ENCODE data around the gene APLP1.
"Not testable (repeated sequence)": the region's sequence is repeated elsewhere in the genome, so short reads cannot be mapped to it uniquely, and the experiment has no call there.

The APLP1 gene
- total RNA-seq, result 0 to 0.15 (median 0.04) reads per million in 4 donors

GRCh38 chr19:35868172-35868822, at the start of gene APLP1:
APLP1 (plus strand) TSS chr19:35868574; CDS start chr19:35868637, 63 bp downstream.
- peak; percentile 28 to 61 (median 44) for DNase-seq

- no peak for DNase-seq
These were observed 45.8 kb upstream of the APLP1 start for GRCh38 chr19:35822579-35822978.

GRCh38 chr19:35824150-35824549, 44.2 kb upstream of the APLP1 start:
- DNase-seq, result no peak

GRCh38 chr19:35828692-35829301, 39.6 kb upstream of the APLP1 start:
- DNase-seq, result peak in 2 of 5 donors; percentile 27 to 47

- DNase-seq, result no peak
These were observed 37.4 kb upstream of the APLP1 start for GRCh38 chr19:35830986-35831385.

GRCh38 chr19:35832054-35832453, 36.3 kb upstream of the APLP1 start:
- DNase-seq, result no peak

- no peak for DNase-seq
These were observed 34.4 kb upstream of the APLP1 start for GRCh38 chr19:35833972-35834371.

GRCh38 chr19:35836096-35836495, 32.3 kb upstream of the APLP1 start:
- not testable (repeated sequence) for DNase-seq

GRCh38 chr19:35841961-35842595, 26.3 kb upstream of the APLP1 start:
- DNase-seq, result no peak

- no peak for DNase-seq
These were observed 25.6 kb upstream of the APLP1 start for GRCh38 chr19:35842666-35843272.

- DNase-seq, result no peak
These were observed 24.5 kb upstream of the APLP1 start for GRCh38 chr19:35843676-35844481.

- DNase-seq, result no peak
These were observed 23.7 kb upstream of the APLP1 start for GRCh38 chr19:35844482-35845214.

GRCh38 chr19:35845215-35846037, 22.9 kb upstream of the APLP1 start:
- DNase-seq, result no peak

- no peak for DNase-seq
These were observed 22.2 kb upstream of the APLP1 start for GRCh38 chr19:35846038-35846668.

GRCh38 chr19:35847911-35848310, 20.5 kb upstream of the APLP1 start:
- no peak for DNase-seq

GRCh38 chr19:35848486-35848885, 19.9 kb upstream of the APLP1 start:
- DNase-seq, result no peak

- no peak for DNase-seq
These were observed 19.4 kb upstream of the APLP1 start for GRCh38 chr19:35848919-35849505.

- DNase-seq, result no peak
These were observed 17.0 kb upstream of the APLP1 start for GRCh38 chr19:35851213-35852028.
